ENCODE measurements around the gene MAP2K5.

MAP2K5 gene

GRCh38 chr15:67691450-67691849 lies 148.9 kb downstream of the MAP2K5 start:
- POLR2A ChIA-PET: no interaction called here
- TF ChIP-seq CTCF (IDR thresholded peaks at IDR 0.05; ENCODE audit: insufficient read depth, low read length, missing control alignments): no peak
- DNase-seq (ENCODE audit: low read depth, low spot score): no peak

GRCh38 chr15:67692573-67692972 lies 150.1 kb downstream of the MAP2K5 start:
- no peak for DNase-seq (ENCODE audit: low read depth, low spot score)
- TF ChIP-seq CTCF (IDR thresholded peaks at IDR 0.05; ENCODE audit: insufficient read depth, low read length, missing control alignments): no peak
- ChIA-PET CTCF (no interaction called here), POLR2A (no interaction called here)
- no peak overlapping the region for H3K4me3 ChIP-seq (ENCODE audit: low read depth, low read length)

More at GRCh38 chr15:67691450-67691849, 148.9 kb downstream of the MAP2K5 start:
- no peak overlapping the region for H3K4me3 ChIP-seq (ENCODE audit: low read depth, low read length)
- CTCF ChIA-PET: no interaction called here

GRCh38 chr15:67696087-67696486 lies 153.6 kb downstream of the MAP2K5 start:
- no peak for TF ChIP-seq CTCF (IDR thresholded peaks at IDR 0.05; ENCODE audit: insufficient read depth, low read length, missing control alignments)
- POLR2A ChIA-PET: no interaction called here
- CTCF ChIA-PET: no interaction called here
- H3K4me3 ChIP-seq (ENCODE audit: low read depth, low read length): no peak overlapping the region
- DNase-seq (ENCODE audit: low read depth, low spot score): no peak

GRCh38 chr15:67700023-67700422 lies 157.5 kb downstream of the MAP2K5 start:
- ChIA-PET CTCF (no interaction called here), POLR2A (no interaction called here)
- no peak for DNase-seq (ENCODE audit: low read depth, low spot score)
- no peak overlapping the region for H3K4me3 ChIP-seq (ENCODE audit: low read depth, low read length)
- TF ChIP-seq CTCF (IDR thresholded peaks at IDR 0.05; ENCODE audit: insufficient read depth, low read length, missing control alignments): no peak

GRCh38 chr15:67701669-67702068 lies 159.2 kb downstream of the MAP2K5 start:
- no peak for DNase-seq (ENCODE audit: low read depth, low spot score)
- H3K4me3 ChIP-seq (ENCODE audit: low read depth, low read length): no peak overlapping the region
- TF ChIP-seq CTCF (IDR thresholded peaks at IDR 0.05; ENCODE audit: insufficient read depth, low read length, missing control alignments): no peak
- CTCF ChIA-PET: no interaction called here
- POLR2A ChIA-PET: no interaction called here

- no peak overlapping the region for H3K4me3 ChIP-seq (ENCODE audit: low read depth, low read length)
- no peak for TF ChIP-seq CTCF (IDR thresholded peaks at IDR 0.05; ENCODE audit: insufficient read depth, low read length, missing control alignments)
- ChIA-PET CTCF (interaction anchor here (0.6 kb wide), 1 partner anchor 333 kb away, joined by 3 read pairs; no protein-coding TSS in a partner anchor), POLR2A (no interaction called here)
- DNase-seq (ENCODE audit: low read depth, low spot score): no peak
Measured at GRCh38 chr15:67707520-67708283, 165.2 kb downstream of the MAP2K5 start.

Measured in AG04449 (cell line).